CD14-positive monocyte (primary cell): ENCODE results near the gene SMCHD1. TPM values are rescaled to one million over a fixed set of nuclear protein-coding genes. Genes with fewer than 3 reads are reported as not detected.

Experiments
- DNase-seq, 3 donors: peaks; one replicate each; pipeline ENCODE4 v3.0.0-alpha.2; 2011 to 2022
- H2AFZ ChIP-seq: 2 replicates; pipeline ENCODE4 v1.6.0; 2012; ENCODE audit warnings: mild to moderate bottlenecking, low read depth, low read length, inconsistent platforms; ENCODE audit not compliant: insufficient read depth, poor library complexity, severe bottlenecking
- H3K27ac ChIP-seq, 2 donors: 1 replicate in 1 of 2; 2 replicates in 1 of 2; pipeline ENCODE4 v1.5.1; 2012 to 2013; ENCODE audit warnings: low read length in 2 of 2, control low read depth in 1 of 2, inconsistent platforms in 1 of 2, low read depth in 1 of 2, mild to moderate bottlenecking in 1 of 2
- H3K27me3 ChIP-seq, 2 donors: one replicate each; pipeline versions ENCODE4 v1.6.0 to v1.6.1; 2011 to 2013; ENCODE audit warnings: low read length in 2 of 2; ENCODE audit not compliant: control insufficient read depth in 2 of 2, insufficient read depth in 2 of 2
- H3K36me3 ChIP-seq, 2 donors: replicated peaks in 1 of 2; 1 replicate in 1 of 2; 2 replicates in 1 of 2; pipeline versions ENCODE4 v1.5.1 to v1.6.1; 2012 to 2013; ENCODE audit warnings: low read length in 2 of 2, control low read depth in 1 of 2, inconsistent platforms in 1 of 2, mild to moderate bottlenecking in 1 of 2; ENCODE audit not compliant: insufficient read depth in 2 of 2, control insufficient read depth in 1 of 2
- H3K4me1 ChIP-seq, 2 donors: 1 replicate in 1 of 2; 2 replicates in 1 of 2; pipeline versions ENCODE4 v1.5.1 to v1.6.1; 2012 to 2013; ENCODE audit warnings: low read length in 2 of 2, control low read depth in 1 of 2, inconsistent platforms in 1 of 2, mild to moderate bottlenecking in 1 of 2, moderate library complexity in 1 of 2; ENCODE audit not compliant: insufficient read depth in 2 of 2, control insufficient read depth in 1 of 2
- H3K4me2 ChIP-seq: replicated peaks from 2 replicates; pipeline ENCODE3; 2012; ENCODE audit warnings: low read length, moderate library complexity, mild to moderate bottlenecking; ENCODE audit not compliant: poor library complexity, severe bottlenecking; ENCODE audit errors: extremely low read depth
- H3K4me3 ChIP-seq, 3 experiments: fragments of 200-600 bp in 1 of 3; sonication (generic) in 1 of 3; replicated peaks in 1 of 3; 1 replicate in 2 of 3; 2 replicates in 1 of 3; pipeline ENCODE4 v1.5.1; 2011 to 2013; ENCODE audit warnings: low read length in 3 of 3, mild to moderate bottlenecking in 3 of 3, control low read depth in 2 of 3, low read depth in 2 of 3, inconsistent platforms in 1 of 3, moderate library complexity in 1 of 3
- H3K79me2 ChIP-seq: 2 replicates; pipeline ENCODE4 v1.6.0; 2012; ENCODE audit warnings: mild to moderate bottlenecking, control low read depth, inconsistent platforms, low read length, moderate library complexity; ENCODE audit not compliant: insufficient read depth
- H3K9ac ChIP-seq: 2 replicates; pipeline ENCODE4 v1.6.0; 2017; ENCODE audit warnings: low read length, mild to moderate bottlenecking; ENCODE audit not compliant: insufficient read depth, poor library complexity, severe bottlenecking
- H3K9me3 ChIP-seq, 2 donors: replicated peaks in 1 of 2; 1 replicate in 1 of 2; 2 replicates in 1 of 2; pipeline versions ENCODE4 v1.5.1 to v1.6.1; 2012 to 2013; ENCODE audit warnings: low read length in 2 of 2, control low read depth in 1 of 2; ENCODE audit not compliant: control insufficient read depth in 1 of 2, insufficient read depth in 1 of 2
- H4K20me1 ChIP-seq: 2 replicates; pipeline ENCODE4 v1.6.0; 2012; ENCODE audit warnings: mild to moderate bottlenecking, low read length, control low read depth, moderate library complexity; ENCODE audit not compliant: insufficient read depth
- H3K27ac Mint-ChIP-seq, 7 donors: one replicate each; pipeline ENCODE4 v1.8.0; 2020; ENCODE audit warnings: mild to moderate bottlenecking in 7 of 7, mixed read lengths in 7 of 7, moderate library complexity in 6 of 7, inconsistent platforms in 2 of 7
- H3K27me3 Mint-ChIP-seq, 3 donors: one replicate each; pipeline ENCODE4 v1.8.0; 2021 to 2022; ENCODE audit warnings: low read depth in 3 of 3, mild to moderate bottlenecking in 3 of 3, mixed read lengths in 3 of 3, moderate library complexity in 3 of 3, inconsistent platforms in 1 of 3
- H3K36me3 Mint-ChIP-seq, 2 donors: one replicate each; pipeline ENCODE4 v1.8.0; 2020; ENCODE audit warnings: mixed read lengths in 2 of 2, inconsistent platforms in 1 of 2, mild to moderate bottlenecking in 1 of 2
- H3K4me1 Mint-ChIP-seq: one replicate; pipeline ENCODE4 v1.8.0; 2020; ENCODE audit warnings: mild to moderate bottlenecking, mixed read lengths
- H3K4me3 Mint-ChIP-seq, 2 donors: one replicate each; pipeline ENCODE4 v1.8.0; 2020; ENCODE audit warnings: mild to moderate bottlenecking in 2 of 2, mixed read lengths in 2 of 2, moderate library complexity in 1 of 2
- H3K9me3 Mint-ChIP-seq, 7 donors: one replicate each; pipeline ENCODE4 v1.8.0; 2020 to 2022; ENCODE audit warnings: mixed read lengths in 7 of 7, mild to moderate bottlenecking in 6 of 7, moderate library complexity in 6 of 7, inconsistent platforms in 2 of 7
- CTCF ChIP-seq: fragments of 200-600 bp; IDR thresholded peaks from one replicate; pipeline ENCODE4 v1.8.0; 2022; ENCODE audit warnings: antibody characterized with exemption, mild to moderate bottlenecking
- WGBS: methylation state at CpG from one replicate; pipeline ENCODE4 v1.1.5; 2013; ENCODE audit warnings: missing lambda C conversion rate; ENCODE audit not compliant: insufficient coverage; 5-methylcytosine and 5-hydroxymethylcytosine counted together
- intact Hi-C, 2 donors: fragments of 100-400 bp; cut with micrococcal nuclease; formaldehyde crosslinking; loops; one replicate each; pipeline versions ENCODE4 v1.15.0 to v1.15.1; 2023
- polyA plus RNA-seq, 3 donors: library from polyadenylated mRNA; depleted of rRNA in 1 of 3; unstranded in 2 of 3; stranded (reverse) in 1 of 3; fragments of 300-500 nt in 2 of 3; fragments of >200 nt in 1 of 3; fragmentation: Illumina TruSeq in 2 of 3; gene quantifications; 1 replicate in 2 of 3; 2 replicates in 1 of 3; pipeline ENCODE4 v1.2.3, GENCODE V29; 2012 to 2021

The SMCHD1 gene
- polyA plus RNA-seq, 3 donors: 12.7 to 45.5 (median 16.8) TPM

- H3K4me3 Mint-ChIP-seq: no peak overlapping the region
- H3K4me1 ChIP-seq: no peaks in the 10 kb centered on the region
- H3K9me3 Mint-ChIP-seq: peaks cover 10 to 41% (median 21%) of the 10 kb centered on the region in 7 donors
- no peaks in the 10 kb centered on the region for H4K20me1 ChIP-seq
- H3K9me3 ChIP-seq: peaks cover 0 to 4% of the 10 kb centered on the region in 2 donors
- no peak overlapping the region for H3K4me2 ChIP-seq
- no peaks in the 10 kb centered on the region for H3K4me1 Mint-ChIP-seq
- intact Hi-C loops: no loop called here
- TF ChIP-seq CTCF: no peak
- H3K36me3 Mint-ChIP-seq: peaks cover 0 to 2% of the 10 kb centered on the region in 2 donors
- no peak overlapping the region for H2AFZ ChIP-seq
- no peak overlapping the region for H3K27ac ChIP-seq
- no peak overlapping the region for H3K9ac ChIP-seq
- no peaks in the 10 kb centered on the region for H3K27me3 ChIP-seq
- H3K36me3 ChIP-seq: no peaks in the 10 kb centered on the region
- no peaks in the 10 kb centered on the region for H3K79me2 ChIP-seq
- DNase-seq: no peak
- H3K4me3 ChIP-seq: no peak overlapping the region
- no CpG with 5 or more reads among the region's 2 CpGs for WGBS
- H3K27ac Mint-ChIP-seq: no peak overlapping the region
- peaks cover 0 to 2% (median 2%) of the 10 kb centered on the region in 3 donors for H3K27me3 Mint-ChIP-seq
Observed at GRCh38 chr18:2814928-2815327, 159.4 kb downstream of the SMCHD1 start.

GRCh38 chr18:2818281-2818680, 162.8 kb downstream of the SMCHD1 start:
- Mint-ChIP-seq H3K4me3 (no peak overlapping the region), H3K4me1 (peaks cover 2% of the 10 kb centered on the region), H3K9me3 (peaks cover 3 to 18% (median 9%) of the 10 kb centered on the region in 7 donors), H3K27ac (no peak overlapping the region), H3K36me3 (no peaks in the 10 kb centered on the region), H3K27me3 (peaks cover under 1 to 4% (median 3%) of the 10 kb centered on the region in 3 donors)
- no peak for DNase-seq
- H3K9ac ChIP-seq: no peak overlapping the region
- intact Hi-C loops: no loop called here
- no peaks in the 10 kb centered on the region for H3K79me2 ChIP-seq
- no peaks in the 10 kb centered on the region for H4K20me1 ChIP-seq
- H3K27me3 ChIP-seq: no peaks in the 10 kb centered on the region
- no peak overlapping the region for H3K4me3 ChIP-seq
- no peak overlapping the region for H3K27ac ChIP-seq
- TF ChIP-seq CTCF: no peak
- H3K36me3 ChIP-seq: no peaks in the 10 kb centered on the region
- H3K9me3 ChIP-seq: peaks cover 0 to 4% of the 10 kb centered on the region in 2 donors
- H3K4me1 ChIP-seq: no peaks in the 10 kb centered on the region
- H3K4me2 ChIP-seq: no peak overlapping the region
- no peak overlapping the region for H2AFZ ChIP-seq
